HCT116 (cell line): ENCODE data around the gene GMDS. TPM values are rescaled to one million over a fixed set of nuclear protein-coding genes. Genes with fewer than 3 reads are reported as not detected.

Source experiments
- ATAC-seq: fragments of 200-7000 bp; cut with Tn5 transposase; 2 replicates; pipeline ENCODE4 v1.9.1; 2020; ENCODE audit warnings: mild to moderate bottlenecking, moderate library complexity
- BruUV-seq: library from RNA; stranded (reverse); fragments of 400-500 nt; replicated peaks from 2 replicates; lab custom pipeline; 2021; lab: Mats Ljungman, UMichigan
- CTCF ChIA-PET: fragments of 300-600 bp; sonication (Branson Sonifier 250); formaldehyde crosslinking; loops from one replicate; lab custom pipeline; 2021; ENCODE audit warnings: antibody characterized with exemption; lab: Charles Lee
- POLR2A ChIA-PET: fragments of 300-600, 350-600 bp; sonication (Branson Sonifier 250); formaldehyde crosslinking; loops from one replicate; lab custom pipeline; 2021; ENCODE audit warnings: antibody characterized with exemption; lab: Charles Lee
- RAD21 ChIA-PET, 2 experiments: fragments of 300-600 bp; sonication (Branson Sonifier 250); formaldehyde crosslinking; loops; one replicate each; lab custom pipeline; 2023; ENCODE audit warnings: low total read pairs in 2 of 2; ENCODE audit not compliant: uncharacterized antibody in 2 of 2, unreplicated experiment in 2 of 2, low non-redundant PET in 1 of 2; lab: Charles Lee
- DNase-seq: peaks from one replicate; pipeline ENCODE4 v3.0.0-alpha.2; 2010; ENCODE audit warnings: low read depth, low spot score
- H2AFZ ChIP-seq: fragments of 200-600 bp; shearing (Covaris generic), sonication (generic); 2 replicates; pipeline ENCODE4 v1.6.1; 2017; ENCODE audit warnings: low read depth, mixed run types, mixed read lengths, antibody characterized with exemption, low read length; ENCODE audit not compliant: poor library complexity, severe bottlenecking
- H3K27ac ChIP-seq: 2 replicates; pipeline ENCODE4 v1.5.1; 2012; ENCODE audit warnings: low read depth, low read length
- H3K27me3 ChIP-seq: fragments of 200-600 bp; sonication (generic); 2 replicates; pipeline ENCODE4 v1.6.1; 2016; ENCODE audit warnings: mixed run types, low read length, mixed read lengths; ENCODE audit not compliant: insufficient read depth
- H3K36me3 ChIP-seq, 2 experiments: fragments of 200-500 bp in 1 of 2; fragments of 200-600 bp in 1 of 2; sonication (Bioruptor generic) in 1 of 2; sonication (generic) in 1 of 2; 2 replicates each; pipeline versions ENCODE4 v1.5.1 to v1.6.1; 2014 to 2016; ENCODE audit warnings: low read length in 2 of 2, inconsistent platforms in 1 of 2, mixed read lengths in 1 of 2, mixed run types in 1 of 2; ENCODE audit not compliant: insufficient read depth in 2 of 2, control insufficient read depth in 1 of 2
- H3K4me1 ChIP-seq, 2 experiments: fragments of 200-600 bp in 1 of 2; sonication (generic) in 1 of 2; 2 replicates each; pipeline versions ENCODE4 v1.5.1 to v1.6.1; 2012 to 2017; ENCODE audit warnings: low read length in 2 of 2, inconsistent platforms in 1 of 2, mild to moderate bottlenecking in 1 of 2, mixed read lengths in 1 of 2, mixed run types in 1 of 2, moderate library complexity in 1 of 2; ENCODE audit not compliant: insufficient read depth in 2 of 2, control insufficient read depth in 1 of 2
- H3K4me2 ChIP-seq: fragments of 200-600 bp; sonication (generic); 2 replicates; pipeline ENCODE4 v1.6.1; 2017; ENCODE audit warnings: mixed run types, low read length, mixed read lengths
- H3K4me3 ChIP-seq, 2 experiments: fragments of 200-600 bp in 1 of 2; sonication (generic) in 1 of 2; replicated peaks in 1 of 2; 2 replicates each; pipeline ENCODE4 v1.5.1; 2011 to 2016; ENCODE audit warnings: low read length in 2 of 2, control low read depth in 1 of 2, low read depth in 1 of 2, mild to moderate bottlenecking in 1 of 2, mixed read lengths in 1 of 2, mixed run types in 1 of 2
- H3K79me2 ChIP-seq: fragments of 200-600 bp; sonication (generic); 2 replicates; pipeline ENCODE4 v1.6.1; 2017; ENCODE audit warnings: mild to moderate bottlenecking, mixed run types, low read length, moderate library complexity, mixed read lengths; ENCODE audit not compliant: insufficient read depth
- H3K9ac ChIP-seq: fragments of 200-600 bp; sonication (generic); 2 replicates; pipeline ENCODE4 v1.6.1; 2016; ENCODE audit warnings: low read length, mixed read lengths
- H3K9me2 ChIP-seq: fragments of 200-600 bp; sonication (generic), shearing (Covaris generic); 2 replicates; pipeline ENCODE4 v1.6.1; 2017; ENCODE audit warnings: mixed run types, mild to moderate bottlenecking, moderate library complexity; ENCODE audit not compliant: insufficient read depth
- H3K9me3 ChIP-seq, 2 experiments: fragments of 200-500 bp in 1 of 2; fragments of 200-600 bp in 1 of 2; sonication (Bioruptor generic) in 1 of 2; sonication (generic) in 1 of 2; 2 replicates each; pipeline ENCODE4 v1.6.1; 2014 to 2017; ENCODE audit warnings: low read length in 2 of 2, mixed read lengths in 2 of 2, inconsistent platforms in 1 of 2, low read depth in 1 of 2, mild to moderate bottlenecking in 1 of 2, mixed run types in 1 of 2, moderate library complexity in 1 of 2; ENCODE audit not compliant: control insufficient read depth in 1 of 2, insufficient read depth in 1 of 2
- H4K20me1 ChIP-seq: fragments of 200-600 bp; sonication (generic), shearing (Covaris generic); 2 replicates; pipeline ENCODE4 v1.6.1; 2017; ENCODE audit warnings: mixed run types, mild to moderate bottlenecking, moderate library complexity; ENCODE audit not compliant: insufficient read depth
- FOSL1 ChIP-seq: IDR thresholded peaks from 2 replicates; pipeline ENCODE4 v1.6.1; 2012; ENCODE audit warnings: low read depth
- REST ChIP-seq: IDR thresholded peaks from 2 replicates; pipeline ENCODE4 v1.6.1; 2012; ENCODE audit warnings: low read depth
- SIN3A ChIP-seq: IDR thresholded peaks from 2 replicates; pipeline ENCODE4 v1.6.1; 2012; ENCODE audit warnings: low read depth
- SRF ChIP-seq: IDR thresholded peaks from 2 replicates; pipeline ENCODE4 v1.6.1; 2012; ENCODE audit warnings: low read depth
- intact Hi-C: fragments of 100-400 bp; cut with micrococcal nuclease; formaldehyde crosslinking; loops from 2 replicates; pipeline ENCODE4 v1.10.0; 2022
- total RNA-seq: library from RNA; stranded (reverse); gene quantifications from one replicate; pipeline ENCODE4 v1.2.1, GENCODE V29; 2021; ENCODE audit not compliant: unreplicated experiment
- TF ChIP-seq, protein P1 (sequence below): IDR thresholded peaks from 2 replicates; pipeline ENCODE4 v1.6.1; 2011; ENCODE audit warnings: mild to moderate bottlenecking, low read length, moderate library complexity; ENCODE audit not compliant: insufficient replicate concordance; ENCODE audit errors: extremely low read depth

The GMDS gene
- total RNA-seq, 1 experiment from 2014 or later: 34.4 TPM

- H3K79me2 ChIP-seq: no peaks in the 10 kb centered on the region
- ChIA-PET RAD21 (no interaction called here), CTCF (no interaction called here), POLR2A (no interaction called here)
- 0 out of 2 replicates have a peak, but pooled peaks cover 3% of the 10 kb centered on the region for H3K27me3 ChIP-seq
- no peak overlapping the region for H2AFZ ChIP-seq
- H3K4me2 ChIP-seq: no peak overlapping the region
- no peaks in the 10 kb centered on the region for H3K9me3 ChIP-seq
- H3K9me2 ChIP-seq: no peaks in the 10 kb centered on the region
- ATAC-seq (no peak), DNase-seq (no peak)
- H3K4me1 ChIP-seq: peaks cover 0 to 4% of the 10 kb centered on the region in 2 experiments; a peak in 1 of 4 replicates
- no peaks in the 10 kb centered on the region for H3K36me3 ChIP-seq
- intact Hi-C loops: loop anchor here (10.0 kb wide), 1 partner anchor 1464 kb away; no protein-coding TSS in a partner anchor
- no peak overlapping the region for H3K9ac ChIP-seq
- no peak overlapping the region for H3K4me3 ChIP-seq
- no peaks in the 10 kb centered on the region for H4K20me1 ChIP-seq
- no peak overlapping the region for H3K27ac ChIP-seq
- no TSS peak for BruUV-seq
- no peak for TF ChIP-seq SIN3A
- no peak for TF ChIP-seq REST
- TF ChIP-seq, protein P1, sequence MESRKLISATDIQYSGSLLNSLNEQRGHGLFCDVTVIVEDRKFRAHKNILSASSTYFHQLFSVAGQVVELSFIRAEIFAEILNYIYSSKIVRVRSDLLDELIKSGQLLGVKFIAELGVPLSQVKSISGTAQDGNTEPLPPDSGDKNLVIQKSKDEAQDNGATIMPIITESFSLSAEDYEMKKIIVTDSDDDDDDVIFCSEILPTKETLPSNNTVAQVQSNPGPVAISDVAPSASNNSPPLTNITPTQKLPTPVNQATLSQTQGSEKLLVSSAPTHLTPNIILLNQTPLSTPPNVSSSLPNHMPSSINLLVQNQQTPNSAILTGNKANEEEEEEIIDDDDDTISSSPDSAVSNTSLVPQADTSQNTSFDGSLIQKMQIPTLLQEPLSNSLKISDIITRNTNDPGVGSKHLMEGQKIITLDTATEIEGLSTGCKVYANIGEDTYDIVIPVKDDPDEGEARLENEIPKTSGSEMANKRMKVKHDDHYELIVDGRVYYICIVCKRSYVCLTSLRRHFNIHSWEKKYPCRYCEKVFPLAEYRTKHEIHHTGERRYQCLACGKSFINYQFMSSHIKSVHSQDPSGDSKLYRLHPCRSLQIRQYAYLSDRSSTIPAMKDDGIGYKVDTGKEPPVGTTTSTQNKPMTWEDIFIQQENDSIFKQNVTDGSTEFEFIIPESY: no peak
- TF ChIP-seq FOSL1: no peak
- no peak for TF ChIP-seq SRF
These were observed 654.2 kb downstream of the GMDS start for GRCh38 chr6:1591243-1591642.
